Upper lobe of left lung (tissue), 6 donors: Measurements from ENCODE around the gene POLD2. TPM values are rescaled to one million over a fixed set of nuclear protein-coding genes. Genes with fewer than 3 reads are reported as not detected.

Experiments
- ATAC-seq, 2 donors: fragments of 200-7000 bp; cut with Tn5 transposase; one replicate each; pipeline ENCODE4 v1.9.1; 2022; ENCODE audit warnings: mild to moderate bottlenecking in 2 of 2, moderate library complexity in 2 of 2; ENCODE audit not compliant: low FRiP score in 2 of 2
- DNase-seq, 2 donors: peaks; one replicate each; pipeline ENCODE4 v3.0.0-alpha.2; 2019 to 2020
- H3K27ac ChIP-seq, 4 donors: fragments of 200-600 bp; sonication (generic); one replicate each; pipeline ENCODE4 v1.5.1; 2016 to 2019
- H3K27me3 ChIP-seq, 4 donors: fragments of 200-600 bp; sonication (generic); one replicate each; pipeline ENCODE4 v1.5.1; 2017 to 2019
- H3K36me3 ChIP-seq, 4 donors: fragments of 200-600 bp; sonication (generic); one replicate each; pipeline ENCODE4 v1.5.1; 2016 to 2019
- H3K4me1 ChIP-seq, 4 donors: fragments of 200-600 bp; sonication (generic); one replicate each; pipeline ENCODE4 v1.5.1; 2018 to 2019
- H3K4me3 ChIP-seq, 4 donors: fragments of 200-600 bp; sonication (generic); one replicate each; pipeline ENCODE4 v1.5.1; 2017 to 2019; ENCODE audit warnings: mild to moderate bottlenecking in 2 of 4, moderate library complexity in 1 of 4
- H3K9me3 ChIP-seq, 4 donors: fragments of 200-600 bp; sonication (generic); one replicate each; pipeline ENCODE4 v1.5.1; 2018 to 2019
- EP300 ChIP-seq, 4 donors: sonication (generic); formaldehyde crosslinking; IDR thresholded peaks; one replicate each; pipeline ENCODE4 v1.5.1; 2017; ENCODE audit warnings: antibody characterized with exemption in 4 of 4, control low read depth in 2 of 4
- POLR2A ChIP-seq, 4 donors: fragments of 450-650 bp; IDR thresholded peaks; one replicate each; pipeline ENCODE4 v1.5.1; 2016 to 2017; ENCODE audit warnings: antibody characterized with exemption in 4 of 4, mild to moderate bottlenecking in 2 of 4
- POLR2AphosphoS5 ChIP-seq, 2 donors: sonication (generic); formaldehyde crosslinking; IDR thresholded peaks; one replicate each; pipeline ENCODE4 v1.5.1; 2017; ENCODE audit warnings: antibody characterized with exemption in 2 of 2
- WGBS, 2 donors: methylation state at CpG; one replicate each; pipeline ENCODE4 v1.1.5; 2017 to 2018; 5-methylcytosine and 5-hydroxymethylcytosine counted together
- total RNA-seq, 6 donors: library from RNA; depleted of rRNA in 4 of 6; stranded (reverse); fragments of >200 nt in 4 of 6; gene quantifications; one replicate each; pipeline versions ENCODE4 v1.1.0 to v1.2.1, GENCODE V29; 2016 to 2021
- TF ChIP-seq, protein P1 (sequence below), 6 experiments: fragments of 450-650 bp in 4 of 6; fragments of 200-600 bp in 2 of 6; sonication (generic) in 2 of 6; IDR thresholded peaks; one replicate each; pipeline ENCODE4 v1.5.1; 2016 to 2019; ENCODE audit warnings: antibody characterized with exemption in 6 of 6
- donor health status: DM: no; HTN: no; CAD: no; lungs with moderate emphysema.
- donor health status: DM: no; HTN: yes; CAD: no; lungs with severe emphysema.

The POLD2 gene
- total RNA-seq, 6 donors from 2014 or later: 27.2 to 70.1 (median 52.5) TPM

- TF ChIP-seq, protein P1, sequence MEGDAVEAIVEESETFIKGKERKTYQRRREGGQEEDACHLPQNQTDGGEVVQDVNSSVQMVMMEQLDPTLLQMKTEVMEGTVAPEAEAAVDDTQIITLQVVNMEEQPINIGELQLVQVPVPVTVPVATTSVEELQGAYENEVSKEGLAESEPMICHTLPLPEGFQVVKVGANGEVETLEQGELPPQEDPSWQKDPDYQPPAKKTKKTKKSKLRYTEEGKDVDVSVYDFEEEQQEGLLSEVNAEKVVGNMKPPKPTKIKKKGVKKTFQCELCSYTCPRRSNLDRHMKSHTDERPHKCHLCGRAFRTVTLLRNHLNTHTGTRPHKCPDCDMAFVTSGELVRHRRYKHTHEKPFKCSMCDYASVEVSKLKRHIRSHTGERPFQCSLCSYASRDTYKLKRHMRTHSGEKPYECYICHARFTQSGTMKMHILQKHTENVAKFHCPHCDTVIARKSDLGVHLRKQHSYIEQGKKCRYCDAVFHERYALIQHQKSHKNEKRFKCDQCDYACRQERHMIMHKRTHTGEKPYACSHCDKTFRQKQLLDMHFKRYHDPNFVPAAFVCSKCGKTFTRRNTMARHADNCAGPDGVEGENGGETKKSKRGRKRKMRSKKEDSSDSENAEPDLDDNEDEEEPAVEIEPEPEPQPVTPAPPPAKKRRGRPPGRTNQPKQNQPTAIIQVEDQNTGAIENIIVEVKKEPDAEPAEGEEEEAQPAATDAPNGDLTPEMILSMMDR (IDR thresholded peaks at IDR 0.05): no peak
- TF ChIP-seq POLR2A (IDR thresholded peaks at IDR 0.05) (no peak), POLR2AphosphoS5 (IDR thresholded peaks at IDR 0.05) (no peak), EP300 (IDR thresholded peaks at IDR 0.05) (no peak)
- Histone ChIP-seq H3K27ac (no peak overlapping the region), H3K4me3 (no peak overlapping the region), H3K4me1 (peaks cover 17 to 42% (median 32%) of the 10 kb centered on the region in 4 donors), H3K27me3 (no peaks in the 10 kb centered on the region), H3K9me3 (no peaks in the 10 kb centered on the region), H3K36me3 (peaks cover 22 to 82% (median 61%) of the 10 kb centered on the region in 4 donors)
- ATAC-seq (no peak), DNase-seq (no peak)
- 88 to 89% methylated on average over 8 to 9 of the region's 9 CpGs for WGBS, 2 donors
These were observed 46.3 kb downstream of the POLD2 start for GRCh38 chr7:44077061-44077460.

- peaks cover 22 to 82% (median 61%) of the 10 kb centered on the region in 4 donors for H3K36me3 ChIP-seq
- ATAC-seq (no peak), DNase-seq (no peak)
- H3K9me3 ChIP-seq: no peaks in the 10 kb centered on the region
- TF ChIP-seq, protein P1 (IDR thresholded peaks at IDR 0.05): no peak
- TF ChIP-seq EP300 (IDR thresholded peaks at IDR 0.05) (no peak), POLR2A (IDR thresholded peaks at IDR 0.05) (no peak), POLR2AphosphoS5 (IDR thresholded peaks at IDR 0.05) (no peak)
- peaks cover 16 to 43% (median 29%) of the 10 kb centered on the region in 4 donors for H3K4me1 ChIP-seq
- 97% methylated on average over 16 to 20 of the region's 20 CpGs for WGBS, 2 donors
- no peaks in the 10 kb centered on the region for H3K27me3 ChIP-seq
- H3K4me3 ChIP-seq: no peak overlapping the region
- no peak overlapping the region for H3K27ac ChIP-seq
These were observed 47.0 kb downstream of the POLD2 start for GRCh38 chr7:44076101-44076895.

- Histone ChIP-seq H3K9me3 (no peaks in the 10 kb centered on the region), H3K36me3 (peaks cover 22 to 79% (median 59%) of the 10 kb centered on the region in 4 donors), H3K4me1 (peaks cover 8 to 37% (median 22%) of the 10 kb centered on the region in 4 donors), H3K27ac (peak overlapping the region in 1 of 4 donors; percentile 87), H3K4me3 (no peak overlapping the region), H3K27me3 (no peaks in the 10 kb centered on the region)
- DNase-seq: no peak
- TF ChIP-seq POLR2AphosphoS5 (IDR thresholded peaks at IDR 0.05) (no peak), EP300 (IDR thresholded peaks at IDR 0.05) (no peak), POLR2A (IDR thresholded peaks at IDR 0.05) (no peak)
- TF ChIP-seq, protein P1 (IDR thresholded peaks at IDR 0.05): no peak
- WGBS, 2 donors: 92 to 93% methylated on average over 17 of the region's 17 CpGs
- no peak for ATAC-seq
These were observed 47.9 kb downstream of the POLD2 start for GRCh38 chr7:44075296-44076075.

GRCh38 chr7:44074349-44074695, 49.0 kb downstream of the POLD2 start:
- peak in 1 of 2 donors; percentile 17 for ATAC-seq
- Histone ChIP-seq H3K4me3 (peak overlapping the region in 1 of 4 donors; percentile 11), H3K9me3 (no peaks in the 10 kb centered on the region), H3K4me1 (peaks cover 8 to 32% (median 22%) of the 10 kb centered on the region in 4 donors), H3K27me3 (no peaks in the 10 kb centered on the region), H3K27ac (peak overlapping the region; percentile 77 to 90 (median 88)), H3K36me3 (peaks cover 19 to 68% (median 48%) of the 10 kb centered on the region in 4 donors)
- WGBS, 2 donors: 79 to 88% methylated on average over 3 to 13 of the region's 13 CpGs
- TF ChIP-seq, protein P1 (IDR thresholded peaks at IDR 0.05): no peak
- TF ChIP-seq POLR2A (IDR thresholded peaks at IDR 0.05) (no peak), EP300 (IDR thresholded peaks at IDR 0.05) (no peak), POLR2AphosphoS5 (IDR thresholded peaks at IDR 0.05) (no peak)
- DNase-seq: no peak
